HCT116 (cell line): Measurements from ENCODE around the gene TST. TPM values are rescaled to one million over a fixed set of nuclear protein-coding genes. Genes with fewer than 3 reads are reported as not detected.
A peak's percentile ranks its signal among the peaks of the same experiment; 100 is the strongest.

Experiments used
- ATAC-seq: fragments of 200-7000 bp; cut with Tn5 transposase; 2 replicates; pipeline ENCODE4 v1.9.1; 2020; ENCODE audit warnings: mild to moderate bottlenecking, moderate library complexity
- BruUV-seq: library from RNA; stranded (reverse); fragments of 400-500 nt; replicated peaks from 2 replicates; lab custom pipeline; 2021; lab: Mats Ljungman, UMichigan
- CTCF ChIA-PET: fragments of 300-600 bp; sonication (Branson Sonifier 250); formaldehyde crosslinking; loops from one replicate; lab custom pipeline; 2021; ENCODE audit warnings: antibody characterized with exemption; lab: Charles Lee
- POLR2A ChIA-PET: fragments of 300-600, 350-600 bp; sonication (Branson Sonifier 250); formaldehyde crosslinking; loops from one replicate; lab custom pipeline; 2021; ENCODE audit warnings: antibody characterized with exemption; lab: Charles Lee
- RAD21 ChIA-PET, 2 experiments: fragments of 300-600 bp; sonication (Branson Sonifier 250); formaldehyde crosslinking; loops; one replicate each; lab custom pipeline; 2023; ENCODE audit warnings: low total read pairs in 2 of 2; ENCODE audit not compliant: uncharacterized antibody in 2 of 2, unreplicated experiment in 2 of 2, low non-redundant PET in 1 of 2; lab: Charles Lee
- DNase-seq: peaks from one replicate; pipeline ENCODE4 v3.0.0-alpha.2; 2010; ENCODE audit warnings: low read depth, low spot score
- H2AFZ ChIP-seq: fragments of 200-600 bp; shearing (Covaris generic), sonication (generic); 2 replicates; pipeline ENCODE4 v1.6.1; 2017; ENCODE audit warnings: low read depth, mixed run types, mixed read lengths, antibody characterized with exemption, low read length; ENCODE audit not compliant: poor library complexity, severe bottlenecking
- H3K27ac ChIP-seq: 2 replicates; pipeline ENCODE4 v1.5.1; 2012; ENCODE audit warnings: low read depth, low read length
- H3K27me3 ChIP-seq: fragments of 200-600 bp; sonication (generic); 2 replicates; pipeline ENCODE4 v1.6.1; 2016; ENCODE audit warnings: mixed run types, low read length, mixed read lengths; ENCODE audit not compliant: insufficient read depth
- H3K36me3 ChIP-seq, 2 experiments: fragments of 200-500 bp in 1 of 2; fragments of 200-600 bp in 1 of 2; sonication (Bioruptor generic) in 1 of 2; sonication (generic) in 1 of 2; 2 replicates each; pipeline versions ENCODE4 v1.5.1 to v1.6.1; 2014 to 2016; ENCODE audit warnings: low read length in 2 of 2, inconsistent platforms in 1 of 2, mixed read lengths in 1 of 2, mixed run types in 1 of 2; ENCODE audit not compliant: insufficient read depth in 2 of 2, control insufficient read depth in 1 of 2
- H3K4me1 ChIP-seq, 2 experiments: fragments of 200-600 bp in 1 of 2; sonication (generic) in 1 of 2; 2 replicates each; pipeline versions ENCODE4 v1.5.1 to v1.6.1; 2012 to 2017; ENCODE audit warnings: low read length in 2 of 2, inconsistent platforms in 1 of 2, mild to moderate bottlenecking in 1 of 2, mixed read lengths in 1 of 2, mixed run types in 1 of 2, moderate library complexity in 1 of 2; ENCODE audit not compliant: insufficient read depth in 2 of 2, control insufficient read depth in 1 of 2
- H3K4me2 ChIP-seq: fragments of 200-600 bp; sonication (generic); 2 replicates; pipeline ENCODE4 v1.6.1; 2017; ENCODE audit warnings: mixed run types, low read length, mixed read lengths
- H3K4me3 ChIP-seq, 2 experiments: fragments of 200-600 bp in 1 of 2; sonication (generic) in 1 of 2; replicated peaks in 1 of 2; 2 replicates each; pipeline ENCODE4 v1.5.1; 2011 to 2016; ENCODE audit warnings: low read length in 2 of 2, control low read depth in 1 of 2, low read depth in 1 of 2, mild to moderate bottlenecking in 1 of 2, mixed read lengths in 1 of 2, mixed run types in 1 of 2
- H3K79me2 ChIP-seq: fragments of 200-600 bp; sonication (generic); 2 replicates; pipeline ENCODE4 v1.6.1; 2017; ENCODE audit warnings: mild to moderate bottlenecking, mixed run types, low read length, moderate library complexity, mixed read lengths; ENCODE audit not compliant: insufficient read depth
- H3K9ac ChIP-seq: fragments of 200-600 bp; sonication (generic); 2 replicates; pipeline ENCODE4 v1.6.1; 2016; ENCODE audit warnings: low read length, mixed read lengths
- H3K9me2 ChIP-seq: fragments of 200-600 bp; sonication (generic), shearing (Covaris generic); 2 replicates; pipeline ENCODE4 v1.6.1; 2017; ENCODE audit warnings: mixed run types, mild to moderate bottlenecking, moderate library complexity; ENCODE audit not compliant: insufficient read depth
- H3K9me3 ChIP-seq, 2 experiments: fragments of 200-500 bp in 1 of 2; fragments of 200-600 bp in 1 of 2; sonication (Bioruptor generic) in 1 of 2; sonication (generic) in 1 of 2; 2 replicates each; pipeline ENCODE4 v1.6.1; 2014 to 2017; ENCODE audit warnings: low read length in 2 of 2, mixed read lengths in 2 of 2, inconsistent platforms in 1 of 2, low read depth in 1 of 2, mild to moderate bottlenecking in 1 of 2, mixed run types in 1 of 2, moderate library complexity in 1 of 2; ENCODE audit not compliant: control insufficient read depth in 1 of 2, insufficient read depth in 1 of 2
- H4K20me1 ChIP-seq: fragments of 200-600 bp; sonication (generic), shearing (Covaris generic); 2 replicates; pipeline ENCODE4 v1.6.1; 2017; ENCODE audit warnings: mixed run types, mild to moderate bottlenecking, moderate library complexity; ENCODE audit not compliant: insufficient read depth
- CEBPB ChIP-seq: IDR thresholded peaks from 2 replicates; pipeline ENCODE4 v1.6.1; 2012; ENCODE audit warnings: low read depth
- ELF1 ChIP-seq: IDR thresholded peaks from 2 replicates; pipeline ENCODE4 v1.6.1; 2012; ENCODE audit warnings: low read depth, borderline replicate concordance
- EZH2phosphoT487 ChIP-seq: fragments of 200-600 bp; IDR thresholded peaks from 2 replicates; pipeline ENCODE4 v1.6.1; 2018; ENCODE audit warnings: antibody characterized with exemption, borderline replicate concordance
- MAX ChIP-seq: IDR thresholded peaks from 2 replicates; pipeline ENCODE4 v1.6.1; 2012
- POLR2AphosphoS5 ChIP-seq: IDR thresholded peaks from 2 replicates; pipeline ENCODE4 v1.6.1; 2011; ENCODE audit warnings: mild to moderate bottlenecking, low read depth, low read length, moderate library complexity
- SRF ChIP-seq: IDR thresholded peaks from 2 replicates; pipeline ENCODE4 v1.6.1; 2012; ENCODE audit warnings: low read depth
- ZFX ChIP-seq: fragments of 450-650 bp; IDR thresholded peaks from 2 replicates; pipeline ENCODE4 v1.6.1; 2017
- ZNF274 ChIP-seq: fragments of 200-500 bp; sonication (Bioruptor generic); IDR thresholded peaks from 2 replicates; pipeline ENCODE4 v1.6.1; 2014; ENCODE audit warnings: mild to moderate bottlenecking, low read depth, low read length, inconsistent platforms
- intact Hi-C: fragments of 100-400 bp; cut with micrococcal nuclease; formaldehyde crosslinking; loops from 2 replicates; pipeline ENCODE4 v1.10.0; 2022
- total RNA-seq: library from RNA; stranded (reverse); gene quantifications from one replicate; pipeline ENCODE4 v1.2.1, GENCODE V29; 2021; ENCODE audit not compliant: unreplicated experiment

The TST gene
- total RNA-seq, 1 experiment from 2014 or later, result 32.1 TPM

- intact Hi-C loops, result no loop called here
- H3K4me3 ChIP-seq, result no peak overlapping the region
- H3K36me3 ChIP-seq, result peaks cover 3 to 6% of the 10 kb centered on the region in 2 experiments
- ChIA-PET POLR2A (no interaction called here), RAD21 (no interaction called here), CTCF (interaction anchor here (1.2 to 6.4 kb wide), 2 partner anchors 11 to 12 kb away, joined by 4 to 33 read pairs; no protein-coding TSS in a partner anchor)
- no peaks in the 10 kb centered on the region for H3K9me2 ChIP-seq
- no peaks in the 10 kb centered on the region for H3K27me3 ChIP-seq
- H3K4me2 ChIP-seq, result peak overlapping the region; percentile 23; the same call in 1 of the 2 replicates
- TF ChIP-seq CEBPB (peak; percentile 65), ELF1 (no peak), MAX (no peak)
- peaks cover 4 to 15% of the 10 kb centered on the region in 2 experiments; a peak in 3 of 4 replicates for H3K4me1 ChIP-seq
- H3K9ac ChIP-seq, result no peak overlapping the region
- DNase-seq (no peak), ATAC-seq (peak; percentile 45; the same call in 1 of the 2 replicates)
- no peaks in the 10 kb centered on the region for H3K9me3 ChIP-seq
- BruUV-seq, result no TSS peak
- no peak overlapping the region for H3K27ac ChIP-seq
- H4K20me1 ChIP-seq, result no peaks in the 10 kb centered on the region
- H2AFZ ChIP-seq, result no peak overlapping the region
- H3K79me2 ChIP-seq, result no peaks in the 10 kb centered on the region
Observed at GRCh38 chr22:37032535-37033460, 13.6 kb upstream of the TST start.

DNA sequence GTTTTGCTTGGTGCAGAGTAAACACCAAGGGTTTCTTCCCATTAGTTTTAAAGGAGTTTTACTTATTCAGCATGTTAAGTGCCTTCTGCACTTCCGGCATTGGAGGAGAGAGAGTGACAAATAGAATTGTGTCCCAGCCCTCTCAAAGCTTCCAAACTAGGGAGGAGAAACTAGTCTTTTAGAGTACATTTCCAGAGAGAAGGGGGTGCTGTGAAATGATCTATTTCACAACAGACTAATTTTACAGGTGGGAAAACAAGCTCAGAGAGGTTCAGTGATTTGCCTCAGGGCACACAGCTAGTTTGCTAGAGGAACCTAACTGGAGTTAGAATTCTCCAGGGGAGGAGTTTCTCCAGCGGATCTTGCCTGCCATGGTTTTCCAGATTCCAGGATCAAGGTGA is 12.9 kb upstream of the TST start:
- Histone ChIP-seq H3K9ac (no peak overlapping the region), H3K9me3 (no peaks in the 10 kb centered on the region), H3K27me3 (no peaks in the 10 kb centered on the region), H3K9me2 (no peaks in the 10 kb centered on the region), H2AFZ (no peak overlapping the region), H3K36me3 (peaks cover 3 to 9% of the 10 kb centered on the region in 2 experiments), H3K4me1 (peaks cover 4 to 15% of the 10 kb centered on the region in 2 experiments; a peak in 3 of 4 replicates), H3K27ac (no peak overlapping the region), H3K79me2 (no peaks in the 10 kb centered on the region), H3K4me2 (no peak overlapping the region), H4K20me1 (no peaks in the 10 kb centered on the region), H3K4me3 (no peak overlapping the region)
- RAD21 ChIA-PET, result no interaction called here
- TF ChIP-seq SRF, result no peak
- TF ChIP-seq EZH2phosphoT487, result no peak
- TF ChIP-seq POLR2AphosphoS5, result no peak
- TF ChIP-seq ZNF274, result no peak
- TF ChIP-seq ZFX, result no peak
- DNase-seq (no peak), ATAC-seq (no peak)
- CTCF ChIA-PET, result interaction anchor here (1.2 to 6.4 kb wide), 2 partner anchors 10 to 13 kb away, joined by 4 to 33 read pairs; no protein-coding TSS in a partner anchor
- BruUV-seq, result TSS peak; percentile 4
- POLR2A ChIA-PET, result no interaction called here
- intact Hi-C loops, result no loop called here
